Activated T-cell treated with anti-CD3 and anti-CD28 coated beads for 48 hours (primary cell): ENCODE data around the gene CD2.

Experiments
- DNase-seq: peaks from one replicate; pipeline ENCODE4 v3.0.0-alpha.2; 2020; ENCODE audit warnings: low read depth

CD2 gene

GRCh38 chr1:116760996-116761665, 6.9 kb downstream of the CD2 start:
- DNase-seq: no peak

- no peak for DNase-seq
These were observed 8.1 kb downstream of the CD2 start for GRCh38 chr1:116762281-116762680.

- DNase-seq: no peak
These were observed 8.5 kb downstream of the CD2 start for GRCh38 chr1:116762781-116763115.

- DNase-seq: no peak
These were observed 9.0 kb downstream of the CD2 start for GRCh38 chr1:116763116-116763786.

- no peak for DNase-seq
These were observed 9.7 kb downstream of the CD2 start for GRCh38 chr1:116763787-116764465.

GRCh38 chr1:116764466-116764898, 10.3 kb downstream of the CD2 start:
- DNase-seq: no peak

- DNase-seq: no peak
These were observed 11.0 kb downstream of the CD2 start for GRCh38 chr1:116764906-116765862.

GRCh38 chr1:116765962-116766361, 11.7 kb downstream of the CD2 start:
- no peak for DNase-seq

- DNase-seq: no peak
These were observed 12.6 kb downstream of the CD2 start for GRCh38 chr1:116766616-116767469.

GRCh38 chr1:116767782-116768382, 13.7 kb downstream of the CD2 start:
- DNase-seq: no peak

- no peak for DNase-seq
These were observed 14.3 kb downstream of the CD2 start for GRCh38 chr1:116768416-116769103.

GRCh38 chr1:116769104-116769452, 14.8 kb downstream of the CD2 start:
- DNase-seq: no peak

- DNase-seq: no peak
These were observed 15.3 kb downstream of the CD2 start for GRCh38 chr1:116769561-116769977.

- no peak for DNase-seq
These were observed 15.8 kb downstream of the CD2 start for GRCh38 chr1:116769994-116770393.

GRCh38 chr1:116770625-116771024, 16.4 kb downstream of the CD2 start:
- DNase-seq: no peak

- no peak for DNase-seq
These were observed 17.9 kb downstream of the CD2 start for GRCh38 chr1:116771997-116772647.

GRCh38 chr1:116772648-116773045, 18.4 kb downstream of the CD2 start:
- no peak for DNase-seq

- DNase-seq: no peak
These were observed 21.0 kb downstream of the CD2 start for GRCh38 chr1:116775116-116775752.
